Inflammatory macrophage treated with lipopolysaccharide for 4 hours (primary cell): Measurements from ENCODE around the gene CDAN1.
"Not testable (repeated sequence)": the region's sequence is repeated elsewhere in the genome, so short reads cannot be mapped to it uniquely, and the experiment has no call there.

Experiments used
- DNase-seq: peaks from one replicate; pipeline ENCODE4 v3.0.0-alpha.2; 2020

The CDAN1 gene

GRCh38 chr15:42707068-42707467 is 29.9 kb downstream of the CDAN1 start:
- DNase-seq = no peak

- DNase-seq = no peak
These were observed 31.6 kb downstream of the CDAN1 start for GRCh38 chr15:42705336-42705735.

DNA sequence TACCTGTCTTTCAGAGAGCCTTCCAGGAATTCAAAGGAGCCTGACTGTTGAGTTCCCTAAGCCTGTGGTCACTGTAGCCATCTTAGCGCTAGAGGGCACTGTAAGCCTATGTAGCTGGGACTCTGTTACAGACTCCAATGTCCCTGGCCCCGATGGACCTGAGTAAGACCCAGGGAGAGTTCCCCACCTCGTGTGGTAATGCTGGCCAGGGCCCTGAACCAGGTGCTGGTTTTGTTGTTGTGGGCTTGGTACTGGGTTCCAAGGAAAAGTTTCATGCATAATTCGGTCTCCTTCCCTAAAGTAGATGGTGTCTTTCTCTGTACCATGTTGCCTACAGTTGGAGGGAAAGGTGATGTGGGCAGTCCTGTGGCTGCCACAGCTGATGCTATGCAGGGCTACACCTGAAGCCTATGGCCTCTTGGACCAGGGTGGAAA is 32.4 kb downstream of the CDAN1 start:
- peak; percentile 61 for DNase-seq

DNA sequence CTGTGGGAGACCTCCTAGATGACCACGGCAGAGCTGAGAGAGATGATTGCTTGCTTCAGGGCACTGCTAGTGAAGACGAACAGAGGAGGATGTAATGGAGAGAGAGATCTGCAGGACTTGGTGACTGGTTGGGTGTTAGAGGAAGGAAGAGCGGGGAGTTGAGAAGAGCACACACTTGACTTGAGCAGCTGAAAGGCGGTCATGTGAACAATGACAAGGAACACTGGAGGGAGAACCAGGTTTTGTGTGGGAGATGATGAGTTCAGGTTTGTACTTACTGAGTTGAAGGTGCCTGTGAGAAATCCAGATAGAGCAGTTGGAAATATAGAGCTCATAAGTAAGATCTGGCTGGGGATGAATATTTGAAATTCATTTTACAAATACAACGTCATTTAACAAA is 40.3 kb downstream of the CDAN1 start:
- no peak for DNase-seq

DNA sequence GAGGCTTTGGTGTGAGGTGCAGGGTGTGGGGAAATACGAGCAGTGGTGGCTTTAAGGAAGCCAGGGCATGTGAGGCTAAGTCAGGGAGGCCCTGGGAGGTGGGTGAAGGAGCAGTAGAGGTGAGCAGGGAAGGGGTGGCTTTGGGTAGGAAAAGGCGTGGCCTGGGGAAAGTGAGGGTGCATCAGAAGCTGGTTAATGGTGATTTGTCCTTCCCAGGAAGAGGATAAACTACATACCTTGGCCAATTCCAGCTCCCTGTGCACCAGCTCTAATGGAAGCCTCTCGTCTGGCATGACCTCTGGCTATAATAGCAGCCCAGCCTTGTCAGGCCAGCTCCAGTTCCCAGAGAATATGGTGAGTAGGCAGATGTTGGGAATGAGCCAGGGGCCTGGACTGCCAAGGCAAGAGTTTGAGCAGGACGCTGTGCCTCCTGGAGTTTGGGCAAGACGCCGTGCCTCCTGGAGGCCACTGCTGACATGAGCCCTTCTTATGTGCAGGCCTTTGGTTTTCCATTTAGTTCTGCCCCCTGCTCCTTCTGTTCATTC is 41.3 kb downstream of the CDAN1 start:
- no peak for DNase-seq

DNA sequence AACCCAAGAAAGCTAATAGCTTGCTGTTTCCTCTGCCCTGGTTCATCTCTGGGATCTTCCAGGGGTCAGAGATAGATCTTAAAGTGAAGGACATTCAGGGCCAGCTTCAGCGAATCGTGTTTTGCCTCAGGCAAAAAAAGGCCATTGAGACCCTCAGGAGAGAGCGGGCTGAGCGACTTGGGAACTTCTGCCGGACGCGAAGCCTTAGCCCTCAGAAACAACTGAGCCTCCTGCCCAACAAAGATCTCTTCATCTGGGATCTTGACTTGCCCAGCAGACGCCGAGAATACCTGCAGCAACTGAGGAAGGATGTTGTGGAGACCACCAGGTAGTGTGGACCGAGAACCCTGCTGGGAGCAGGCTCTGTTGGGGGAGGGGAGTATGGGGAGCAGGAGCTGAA is 42.5 kb downstream of the CDAN1 start:
- DNase-seq = no peak

DNA sequence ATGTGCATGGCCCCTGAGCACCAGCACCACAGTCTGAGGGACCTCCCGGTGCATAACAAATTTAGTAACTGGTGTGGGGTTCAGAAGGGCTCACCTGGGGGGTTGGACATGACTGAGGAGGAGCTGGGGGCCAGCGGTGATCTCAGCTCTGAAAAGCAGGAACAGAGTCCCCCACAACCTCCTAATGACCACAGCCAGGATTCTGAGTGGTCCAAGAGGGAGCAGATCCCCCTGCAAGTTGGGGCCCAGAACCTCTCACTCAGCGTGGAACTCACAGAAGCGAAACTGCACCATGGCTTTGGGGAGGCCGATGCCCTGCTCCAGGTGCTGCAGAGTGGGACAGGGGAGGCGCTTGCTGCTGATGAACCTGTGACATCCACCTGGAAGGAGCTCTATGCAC is 43.0 kb downstream of the CDAN1 start:
- DNase-seq = no peak

DNA sequence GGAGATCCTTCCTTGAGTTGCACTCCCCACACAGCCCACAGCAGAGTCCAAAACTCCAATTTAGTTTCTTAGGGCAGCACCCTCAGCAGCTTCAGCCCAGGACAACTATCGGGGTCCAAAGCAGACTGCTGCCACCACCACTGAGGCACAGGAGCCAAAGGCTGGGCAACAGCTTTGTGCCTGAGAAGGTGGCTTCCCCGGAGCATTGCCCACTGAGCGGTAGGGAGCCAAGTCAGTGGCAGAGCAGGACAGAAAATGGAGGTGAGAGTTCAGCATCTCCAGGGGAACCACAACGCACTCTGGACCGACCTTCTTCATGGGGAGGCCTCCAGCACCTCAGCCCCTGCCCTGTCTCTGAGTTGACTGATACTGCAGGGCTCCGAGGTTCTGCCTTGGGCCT is 43.4 kb downstream of the CDAN1 start:
- DNase-seq = no peak

GRCh38 chr15:42692997-42693396 is 43.9 kb downstream of the CDAN1 start:
- DNase-seq = no peak

DNA sequence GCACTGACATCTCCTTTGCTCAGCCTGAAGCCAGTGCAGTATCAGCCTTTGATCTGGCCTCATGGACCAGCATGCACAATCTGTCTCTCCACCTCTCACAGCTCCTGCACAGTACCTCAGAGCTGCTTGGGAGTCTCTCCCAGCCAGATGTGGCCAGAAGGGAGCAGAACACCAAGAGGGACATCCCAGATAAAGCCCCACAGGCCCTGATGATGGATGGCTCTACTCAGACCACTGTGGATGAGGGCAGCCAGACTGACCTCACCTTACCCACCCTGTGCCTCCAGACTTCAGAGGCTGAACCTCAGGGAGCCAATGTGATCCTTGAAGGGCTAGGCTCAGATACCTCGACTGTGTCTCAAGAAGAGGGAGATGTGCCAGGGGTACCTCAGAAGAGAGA is 44.4 kb downstream of the CDAN1 start:
- no peak for DNase-seq

- DNase-seq = no peak
These were observed 45.2 kb downstream of the CDAN1 start for GRCh38 chr15:42691770-42692169.

- no peak for DNase-seq
These were observed 45.6 kb downstream of the CDAN1 start for GRCh38 chr15:42691308-42691707.

DNA sequence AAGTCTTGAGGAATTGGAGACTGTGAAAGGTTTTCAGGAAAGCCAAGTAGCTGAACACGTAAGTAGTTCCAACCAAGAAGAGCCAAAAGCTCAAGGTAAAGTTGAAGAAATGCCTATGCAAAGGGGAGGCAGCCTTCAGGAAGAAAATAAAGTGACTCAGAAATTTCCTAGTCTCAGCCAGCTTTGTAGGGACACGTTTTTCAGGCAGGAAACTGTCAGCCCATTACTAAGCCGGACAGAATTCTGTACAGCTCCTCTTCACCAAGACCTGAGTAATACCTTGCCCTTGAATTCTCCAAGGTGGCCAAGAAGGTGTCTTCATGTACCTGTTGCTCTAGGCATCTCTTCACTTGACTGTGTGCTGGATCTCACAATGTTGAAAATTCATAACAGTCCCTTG is 48.6 kb downstream of the CDAN1 start:
- no peak for DNase-seq

- no peak for DNase-seq
These were observed 49.2 kb downstream of the CDAN1 start for GRCh38 chr15:42687740-42688139.

- DNase-seq = no peak
These were observed 50.6 kb downstream of the CDAN1 start for GRCh38 chr15:42686281-42686680.

- no peak for DNase-seq
These were observed 55.8 kb downstream of the CDAN1 start for GRCh38 chr15:42681119-42681518.

DNA sequence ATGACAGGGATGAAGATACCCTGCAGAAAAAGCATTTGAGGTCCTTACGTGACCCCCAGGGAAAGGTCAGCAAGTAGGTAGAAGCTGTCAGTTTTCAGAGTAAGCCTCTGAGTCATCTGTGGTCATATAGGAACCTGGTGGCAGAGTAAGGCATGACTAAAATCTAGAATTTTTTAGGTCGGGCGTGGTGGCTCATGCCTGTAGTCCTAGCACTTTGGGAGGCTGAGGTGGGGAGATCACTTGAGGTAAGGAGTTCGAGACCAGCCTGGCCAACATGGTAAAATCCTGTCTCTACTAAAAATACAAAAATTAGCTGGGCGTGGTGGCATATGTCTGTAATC is 56.8 kb downstream of the CDAN1 start:
- DNase-seq = not testable (repeated sequence)

GRCh38 chr15:42679285-42680141 is 57.4 kb downstream of the CDAN1 start:
- no peak for DNase-seq

DNA sequence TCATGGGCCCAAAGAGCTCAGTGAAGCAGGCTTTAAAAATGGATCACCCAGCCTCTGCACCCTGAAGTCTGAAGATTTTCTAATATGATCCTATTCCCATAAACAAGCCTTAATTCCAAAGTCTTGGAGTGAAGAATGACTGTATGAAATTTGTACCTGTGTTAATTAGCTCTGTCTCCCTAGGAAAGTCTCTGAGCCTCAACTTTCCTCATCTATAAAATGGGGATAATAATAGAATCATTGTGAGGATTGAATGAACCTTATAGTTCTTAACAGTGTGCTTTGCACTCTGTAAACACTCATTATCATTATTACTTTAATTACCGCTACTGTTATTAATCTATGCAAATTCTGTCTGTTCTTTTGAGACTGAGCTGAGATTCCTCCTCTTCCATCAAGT is 61.9 kb downstream of the CDAN1 start:
- DNase-seq = no peak

DNA sequence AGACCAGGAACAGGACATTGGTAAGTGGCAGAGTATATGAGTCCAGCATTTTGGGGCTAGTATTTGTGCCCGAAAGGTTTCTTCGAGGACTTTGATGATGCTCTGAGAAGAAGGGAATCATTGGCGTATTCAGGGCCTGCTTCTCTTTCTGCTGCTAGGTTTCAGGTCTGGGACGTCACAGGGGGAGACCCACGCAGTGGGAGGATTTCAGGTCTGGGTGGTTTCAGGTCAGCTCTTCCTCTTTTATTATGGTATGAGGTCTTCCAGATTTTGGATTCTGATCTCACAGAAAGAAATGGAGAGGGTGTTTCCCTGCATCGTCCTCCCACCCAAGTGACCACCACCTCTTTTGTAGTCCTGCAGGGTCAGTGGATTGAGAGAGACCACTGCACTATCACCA is 62.5 kb downstream of the CDAN1 start:
- no peak for DNase-seq
